ENCODE measurements around the gene OR11A1. TPM values are rescaled to one million over a fixed set of nuclear protein-coding genes. Genes with fewer than 3 reads are reported as not detected.

The OR11A1 gene
- total RNA-seq, 4 donors from 2014 or later, result not detected

GRCh38 chr6:29376003-29376402 lies 80.9 kb downstream of the OR11A1 start:
- in situ Hi-C loops (cut with MboI; ENCODE audit: low pct_ligation_motif_present in 1 of 4, low pct_unique_long_range_greater_than_20kb in 1 of 4, low sequenced_read_pairs in 3 of 4) (no loop called here), intact Hi-C loops (cut with DNase I; ENCODE audit: low total_unique reads) (no loop called here)
- no peak overlapping the region for H3K4me3 ChIP-seq
- H3K4me1 ChIP-seq, result no peaks in the 10 kb centered on the region
- TF ChIP-seq POLR2AphosphoS5 (IDR thresholded peaks at IDR 0.05), result no peak
- TF ChIP-seq EP300 (IDR thresholded peaks at IDR 0.05; ENCODE audit: low read depth), result no peak
- TF ChIP-seq POLR2A (IDR thresholded peaks at IDR 0.05), result no peak
- no peak for DNase-seq
- H3K36me3 ChIP-seq, result no peaks in the 10 kb centered on the region
- H3K9me3 ChIP-seq, result no peaks in the 10 kb centered on the region
- H3K27ac ChIP-seq, result no peak overlapping the region
- H3K27me3 ChIP-seq, result no peaks in the 10 kb centered on the region

Other genes starting within 250 kb of the OR11A1 start
- not detected for gene OR14J1, start 155.4 kb downstream of the OR11A1 start, total RNA-seq
- gene OR5V1, start 88.2 kb downstream of the OR11A1 start, total RNA-seq, result not detected
- not detected for gene OR12D3, start 81.8 kb downstream of the OR11A1 start, total RNA-seq
- not detected for gene OR12D2, start 61.4 kb downstream of the OR11A1 start, total RNA-seq
- not detected for gene OR12D1, start 42.1 kb downstream of the OR11A1 start, total RNA-seq
- not detected for gene OR10C1, start 17.8 kb downstream of the OR11A1 start, total RNA-seq
- gene OR2H1, start 84 bp upstream of the OR11A1 start, total RNA-seq, result not detected
- not detected for gene MAS1L, start 30.9 kb upstream of the OR11A1 start, total RNA-seq
- 1 to 10 TPM in 1 of 4 donors, under 1 TPM in 1, not detected in 2; 0.96 to 8.4 TPM for gene UBD, start 102.7 kb upstream of the OR11A1 start, total RNA-seq
- not detected for gene OR2H2, start 128.1 kb upstream of the OR11A1 start, total RNA-seq
- 10 to 100 TPM; 11.5 to 40.4 (median 30.5) TPM for gene GABBR1, start 176.1 kb upstream of the OR11A1 start, total RNA-seq
- not detected for gene MOG, start 200.0 kb upstream of the OR11A1 start, total RNA-seq
- gene ZFP57, start 224.1 kb upstream of the OR11A1 start, total RNA-seq, result under 1 TPM in 1 of 4 donors, not detected in 3; 0.27 TPM

All from transverse colon (tissue), 4 donors.